Stimulated activated CD4-positive, alpha-beta T cell treated with anti-CD3 and anti-CD28 coated beads, Interleukin-1b, Interleukin-23, amount 100 ng/mL, for 48 hours (primary cell): ENCODE results near the gene MINDY4B.
"Not testable (repeated sequence)": the region's sequence is repeated elsewhere in the genome, so short reads cannot be mapped to it uniquely, and the experiment has no call there.

Experiments used
- DNase-seq: peaks from one replicate; pipeline ENCODE4 v3.0.0-alpha.2; 2020

The MINDY4B gene

DNA sequence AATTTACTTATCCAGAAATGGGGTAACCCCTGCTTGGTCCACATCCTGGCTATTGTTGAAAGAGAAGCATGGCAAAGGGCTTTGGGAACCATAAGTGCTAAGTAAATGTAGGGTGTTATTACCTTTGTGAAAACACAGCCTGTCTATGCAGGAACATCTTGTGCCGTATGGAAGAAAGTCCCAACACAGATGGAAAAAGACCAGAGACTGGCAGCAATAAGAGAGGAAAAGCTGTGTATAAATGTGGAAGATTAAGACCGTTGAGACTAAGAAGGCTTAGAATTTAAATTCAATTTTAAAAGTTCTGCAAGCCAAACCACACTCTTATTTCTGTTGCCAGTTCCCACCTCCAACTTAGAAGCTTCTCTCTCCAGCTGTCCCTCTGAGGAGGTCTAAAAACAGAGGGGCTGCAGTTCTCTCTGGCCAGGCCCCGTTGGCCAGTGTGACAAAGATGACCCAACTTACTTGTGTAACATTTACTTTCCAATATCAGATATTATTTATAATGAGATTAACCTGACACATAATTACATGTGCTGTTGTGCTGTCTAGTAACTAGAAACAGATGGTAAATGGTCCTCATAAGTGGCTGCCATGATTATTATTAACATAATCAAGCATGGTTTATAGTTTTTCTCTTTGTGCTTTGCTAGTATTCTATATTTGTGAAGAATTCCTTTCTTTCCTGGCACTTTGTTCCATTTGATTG is 7.0 kb downstream of the MINDY4B start:
- no peak for DNase-seq

DNA sequence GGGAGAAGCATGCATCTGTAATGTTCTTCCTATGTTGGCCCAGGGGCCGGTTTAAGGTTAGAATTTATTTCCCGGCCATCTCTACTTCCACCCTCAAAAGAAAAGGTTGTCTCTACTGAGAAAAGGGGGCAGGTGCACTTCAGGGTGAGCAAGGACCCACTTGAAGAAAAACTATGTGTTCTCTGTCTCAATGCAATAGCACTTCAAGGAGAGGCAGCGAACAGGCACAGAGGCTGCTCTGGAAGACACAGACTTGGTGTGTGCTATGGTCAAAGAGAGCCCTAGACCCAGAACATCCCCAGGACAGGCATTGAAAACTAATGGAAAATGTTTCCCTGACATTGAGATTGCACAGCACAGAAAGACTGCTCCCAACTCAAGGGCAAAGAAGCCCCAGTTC is 7.6 kb downstream of the MINDY4B start:
- no peak for DNase-seq

DNA sequence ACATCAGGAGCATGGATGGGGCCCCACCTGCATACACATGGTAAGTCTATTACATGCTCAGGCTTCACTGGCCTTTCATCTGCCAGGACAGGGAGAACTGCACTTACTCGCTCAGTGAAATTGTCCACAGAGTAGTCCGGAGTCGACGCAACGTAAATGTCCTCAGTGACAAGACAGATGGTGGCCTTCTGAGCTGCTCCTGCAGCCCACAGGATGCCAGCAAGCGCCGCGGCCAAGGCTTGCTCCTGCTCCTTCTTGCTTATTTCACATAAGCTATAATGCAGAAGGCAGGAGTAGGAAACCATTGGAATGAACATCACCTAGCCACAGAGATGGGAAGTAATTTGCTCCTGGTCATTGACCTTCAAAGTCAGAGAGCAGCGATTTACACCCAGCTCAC is 14.4 kb downstream of the MINDY4B start:
- no peak for DNase-seq

DNA sequence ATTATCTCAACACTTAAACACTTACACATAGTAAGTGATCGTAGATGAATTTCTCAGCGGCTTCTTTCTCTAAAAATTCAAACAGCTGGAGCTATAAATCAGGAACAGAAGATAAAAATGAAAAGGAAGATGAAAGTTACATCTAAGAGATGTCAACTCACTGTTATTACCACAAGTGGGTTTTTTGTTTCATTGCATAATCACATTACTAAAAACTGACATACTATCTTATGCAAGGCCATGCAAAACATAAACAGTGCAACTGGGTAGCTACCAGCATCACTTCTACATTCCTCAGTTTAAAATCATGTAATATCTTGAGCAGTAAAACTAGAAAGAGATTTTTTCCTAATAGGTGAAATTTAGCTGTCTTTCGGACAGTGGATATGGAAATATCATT is 14.9 kb downstream of the MINDY4B start:
- no peak for DNase-seq

DNA sequence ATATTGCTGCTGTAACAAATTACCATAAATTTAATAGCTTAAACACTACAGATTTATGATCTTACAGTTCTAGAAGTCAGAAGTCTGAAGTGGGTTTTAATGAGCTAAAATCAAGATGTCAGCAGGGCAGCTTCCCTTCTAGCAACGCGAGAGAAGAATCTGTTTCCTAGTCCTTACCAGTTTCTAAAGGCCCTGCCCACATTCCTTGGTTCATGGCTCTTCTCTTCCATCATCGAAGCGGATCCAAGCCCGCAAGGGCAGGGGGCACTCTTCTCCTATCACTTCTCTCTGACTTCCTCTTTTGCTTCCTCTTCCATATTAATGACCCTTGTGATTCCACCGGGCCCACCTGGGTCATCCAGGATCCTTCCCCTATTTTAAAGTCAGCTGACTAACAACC is 16.1 kb downstream of the MINDY4B start:
- no peak for DNase-seq

DNA sequence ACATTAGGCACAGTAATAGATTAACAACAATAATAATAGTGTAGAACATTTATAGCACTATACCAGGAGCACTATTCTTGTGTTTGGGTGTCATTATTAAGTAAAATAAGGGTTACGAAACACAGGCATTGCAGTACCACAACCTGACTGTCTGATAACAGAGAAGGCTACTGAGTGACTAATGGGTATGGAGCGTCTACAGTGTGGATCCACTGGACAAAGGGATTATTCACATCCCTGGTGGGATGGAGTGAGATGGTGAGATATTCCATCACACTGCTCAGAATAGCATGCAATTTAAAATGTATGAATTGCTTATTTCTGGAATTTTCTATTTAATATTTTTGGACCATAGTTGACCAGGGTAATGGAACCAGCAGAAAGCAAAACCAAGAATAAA is 18.2 kb downstream of the MINDY4B start:
- DNase-seq = no peak

DNA sequence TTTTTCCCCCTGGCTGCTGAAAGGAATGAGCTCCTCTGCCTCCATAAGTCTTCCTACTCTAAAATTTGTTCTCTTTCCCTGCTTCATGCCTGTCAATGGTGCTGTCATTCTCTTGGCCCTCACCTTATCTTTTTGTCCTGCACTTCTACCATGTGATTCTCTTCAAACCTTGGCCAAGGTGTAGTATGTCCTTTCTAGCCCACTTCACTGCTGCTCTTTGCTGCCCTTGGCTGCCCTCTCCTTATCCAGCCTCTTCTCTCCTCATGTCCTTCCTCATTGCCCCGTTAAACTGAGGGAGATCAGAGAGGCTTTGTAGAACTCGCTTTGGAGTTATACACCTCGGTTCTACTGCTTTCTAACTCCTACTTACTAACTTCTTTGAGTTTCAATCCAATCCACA is 19.7 kb downstream of the MINDY4B start:
- no peak for DNase-seq

DNA sequence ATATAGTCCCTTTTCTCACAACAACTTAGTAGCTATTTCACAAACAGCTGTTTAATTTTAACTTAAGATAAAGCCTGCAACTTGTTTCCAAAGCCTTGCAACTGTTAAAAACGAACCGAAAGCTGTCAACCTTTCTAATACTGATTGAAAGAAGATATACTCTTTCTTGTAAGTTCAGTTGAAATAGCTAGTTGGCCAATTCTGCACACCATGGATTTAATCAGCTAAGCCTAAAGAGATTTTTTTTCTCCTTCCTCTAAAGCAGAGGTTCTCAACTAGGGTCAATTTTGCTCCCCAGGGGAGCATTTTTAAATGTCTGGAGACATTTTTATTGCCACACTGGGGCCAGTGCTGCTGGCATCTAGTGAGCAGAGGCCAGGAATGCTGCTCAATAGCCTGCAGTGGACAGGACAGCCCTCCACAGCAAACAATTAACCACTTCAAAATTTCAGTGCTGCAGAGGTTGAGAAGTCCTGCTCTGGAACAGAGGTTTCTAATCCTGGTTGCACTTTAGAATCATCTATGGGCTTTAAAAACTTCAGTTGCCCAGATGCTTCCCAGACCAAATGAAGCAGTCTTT is 26.2 kb downstream of the MINDY4B start:
- DNase-seq = no peak

DNA sequence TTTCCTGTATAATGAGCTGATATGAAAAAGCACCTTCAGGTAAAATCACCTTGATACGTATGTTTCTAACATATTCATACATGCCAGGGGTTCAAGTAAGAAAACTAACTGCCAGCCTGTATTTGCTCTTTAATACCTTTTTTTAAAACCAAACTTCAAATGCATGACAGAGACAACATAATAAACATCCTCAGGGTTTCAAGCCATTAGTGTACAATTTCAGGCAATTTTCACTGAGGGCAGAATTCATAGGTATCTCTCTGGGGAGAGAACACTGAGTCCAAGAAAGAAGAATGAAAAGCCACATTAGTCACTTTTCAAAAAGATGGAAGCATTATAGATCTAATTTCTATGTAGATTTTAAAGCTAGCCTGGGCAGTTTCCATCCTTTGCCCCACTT is 26.9 kb downstream of the MINDY4B start:
- DNase-seq = no peak

DNA sequence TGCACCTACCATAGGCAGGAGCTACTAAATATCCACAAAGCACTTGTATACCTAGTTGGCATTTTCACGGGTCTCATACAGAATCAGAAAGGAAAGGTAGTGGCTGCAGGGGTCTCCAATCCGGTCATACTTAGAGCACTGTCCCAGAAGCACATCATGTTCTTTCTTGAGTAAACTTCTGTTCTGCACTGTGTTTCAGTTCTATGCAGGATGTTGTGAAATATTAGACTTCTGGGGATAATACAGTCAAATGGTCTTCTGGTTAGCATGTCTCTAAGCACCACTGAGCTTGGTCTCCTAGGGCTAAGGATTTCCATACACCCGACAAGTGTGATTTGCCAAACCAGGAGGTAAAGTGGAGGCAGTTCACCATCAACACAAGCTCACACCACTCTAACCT is 27.9 kb downstream of the MINDY4B start:
- no peak for DNase-seq

DNA sequence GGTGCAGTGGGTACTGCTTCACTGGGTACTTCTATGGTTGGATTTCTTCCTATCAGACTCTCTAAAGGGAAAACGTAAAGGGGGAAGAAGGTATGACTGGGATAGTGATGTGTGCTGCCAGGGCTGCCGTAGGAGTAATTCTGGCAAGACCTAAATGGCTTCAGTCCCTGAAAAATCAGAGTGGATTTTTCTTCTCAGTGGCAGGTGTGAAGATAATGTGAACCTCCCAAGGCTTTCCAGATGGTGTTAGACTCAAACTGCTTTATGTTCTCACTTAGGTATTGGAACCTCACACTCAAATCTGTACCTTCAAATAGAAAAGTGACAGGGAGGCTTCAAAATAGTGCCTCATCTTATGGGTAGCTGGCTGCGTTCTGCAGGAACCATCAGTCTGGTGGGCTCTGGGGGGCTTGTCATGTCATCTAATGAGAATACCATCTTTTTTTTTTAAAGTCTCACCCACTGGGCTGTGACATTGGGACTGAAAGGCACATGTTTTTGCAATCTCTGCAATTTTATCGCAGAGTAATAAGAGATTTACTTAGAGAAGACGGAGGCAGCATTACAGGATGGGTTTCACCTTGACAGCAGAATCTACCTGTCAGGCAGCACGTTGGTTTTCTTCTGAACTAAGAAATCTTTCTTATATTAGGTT is 28.5 kb downstream of the MINDY4B start:
- DNase-seq = no peak

DNA sequence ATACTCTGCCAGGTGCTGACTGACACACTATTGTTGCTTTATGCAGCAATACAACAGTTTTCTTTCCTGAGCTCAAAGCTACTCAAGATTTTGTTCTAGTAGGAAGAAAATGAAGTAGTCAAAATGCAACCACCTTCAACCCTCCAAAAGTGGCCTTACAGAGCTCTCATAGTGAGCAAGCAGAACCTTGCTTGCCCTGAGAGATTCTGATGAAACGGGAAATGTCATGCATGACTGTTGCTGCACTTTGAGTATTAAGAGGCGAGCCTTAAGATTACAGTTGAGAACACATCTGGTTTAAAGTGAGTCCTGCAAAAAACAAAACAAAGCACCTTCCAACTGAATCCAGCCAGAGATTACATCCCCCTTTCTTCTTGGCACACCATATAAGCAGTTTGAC is 29.7 kb downstream of the MINDY4B start:
- no peak for DNase-seq

DNA sequence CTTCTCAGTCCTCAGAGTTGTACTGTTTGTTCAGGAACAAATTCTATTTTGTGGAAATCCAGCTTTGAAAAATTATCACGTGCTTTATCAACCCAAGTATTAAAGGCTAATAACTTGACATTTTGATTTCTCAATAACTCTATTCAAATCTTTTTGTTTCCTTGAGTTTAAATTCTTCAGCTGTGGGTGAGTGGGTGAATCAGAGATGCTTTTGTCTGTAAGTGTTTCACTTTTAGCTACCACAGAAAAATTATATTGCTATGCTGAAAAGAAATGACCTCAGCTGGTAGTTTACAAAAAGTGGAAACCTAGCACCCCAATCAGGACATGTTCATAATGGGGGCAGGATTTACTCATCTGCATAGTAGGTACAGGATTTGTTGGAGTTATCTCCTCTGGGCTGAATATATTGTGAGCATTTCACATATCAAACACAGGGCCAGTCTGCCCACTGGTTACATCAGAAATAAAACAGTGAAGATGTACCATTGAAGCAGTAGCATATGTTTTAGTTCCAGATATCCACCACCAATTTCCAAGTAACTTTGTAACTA is 30.5 kb downstream of the MINDY4B start:
- DNase-seq = no peak

DNA sequence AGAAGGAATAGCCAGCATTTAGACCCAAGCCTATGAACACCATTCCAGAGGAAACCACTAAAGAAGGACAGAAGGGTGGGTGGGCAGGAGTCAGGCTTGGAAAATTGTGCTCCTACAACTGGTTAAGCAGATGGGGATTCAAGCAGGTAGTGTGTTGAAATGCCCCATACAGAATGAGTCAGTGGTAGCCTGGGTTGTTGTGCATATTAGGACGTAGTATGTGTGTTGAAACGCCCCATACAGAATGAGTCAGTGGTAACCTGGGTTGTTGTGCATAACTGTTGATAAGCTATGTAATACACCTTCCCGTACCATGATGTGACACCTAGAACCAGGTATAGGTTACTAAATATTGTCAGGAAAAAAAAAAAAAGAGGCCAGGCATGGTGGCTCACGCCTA is 34.0 kb downstream of the MINDY4B start:
- DNase-seq = no peak

DNA sequence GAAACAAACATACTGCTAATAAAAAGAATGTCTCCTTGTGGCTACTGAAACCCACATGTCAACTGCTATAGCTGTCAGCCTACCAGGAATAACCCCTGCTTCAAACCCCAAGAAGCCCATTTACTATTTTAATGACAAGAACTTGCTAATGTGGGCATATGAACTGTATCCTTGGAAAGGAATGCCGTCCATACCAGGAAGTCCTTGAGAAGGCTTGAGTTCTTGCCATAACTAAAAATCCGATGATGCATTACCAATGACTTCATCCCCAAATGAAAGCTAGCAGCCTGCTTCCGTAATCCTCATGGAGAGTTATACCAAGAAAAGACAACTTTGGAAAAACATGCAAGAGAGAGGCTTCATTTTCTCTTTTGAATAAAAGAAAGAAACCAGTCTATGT is 34.8 kb downstream of the MINDY4B start:
- no peak for DNase-seq

DNA sequence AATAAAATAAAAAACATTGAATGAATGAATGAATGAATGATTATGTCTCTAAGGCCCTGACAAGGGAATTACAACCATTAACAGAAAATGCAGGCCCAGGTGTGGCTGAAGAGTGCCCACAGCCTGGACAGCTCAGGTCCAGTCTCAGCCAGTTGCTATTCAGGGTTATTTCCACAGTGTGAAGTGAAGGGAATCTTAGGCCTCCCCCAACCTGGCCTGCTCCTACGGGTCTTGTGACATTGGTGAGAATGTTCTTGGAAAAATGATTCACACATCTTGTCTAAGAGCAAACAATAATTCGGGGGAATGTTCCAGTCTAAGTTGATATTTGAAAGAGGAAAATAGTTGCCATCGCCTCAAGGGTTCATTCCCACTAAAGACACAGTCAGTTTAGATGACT is 37.0 kb downstream of the MINDY4B start:
- no peak for DNase-seq

DNA sequence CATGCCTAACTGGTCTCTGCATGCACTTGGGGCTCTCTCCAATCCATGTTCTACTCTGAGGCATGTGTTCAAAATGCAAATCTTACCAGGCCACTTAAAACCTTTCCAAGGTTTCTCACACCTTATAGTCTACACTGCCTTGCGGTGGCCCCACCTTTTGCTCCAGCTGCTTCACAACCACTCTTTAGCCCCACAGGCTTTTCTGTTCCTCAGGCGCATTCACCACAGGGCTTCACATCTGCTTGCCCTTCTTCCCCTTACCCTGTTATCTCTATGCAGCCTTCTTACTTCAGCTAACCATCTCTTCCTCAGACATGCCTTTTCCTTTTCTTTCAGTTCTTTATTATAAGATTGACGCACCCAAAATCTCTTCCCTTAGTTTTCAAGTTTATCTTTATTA is 37.8 kb downstream of the MINDY4B start:
- DNase-seq = no peak

DNA sequence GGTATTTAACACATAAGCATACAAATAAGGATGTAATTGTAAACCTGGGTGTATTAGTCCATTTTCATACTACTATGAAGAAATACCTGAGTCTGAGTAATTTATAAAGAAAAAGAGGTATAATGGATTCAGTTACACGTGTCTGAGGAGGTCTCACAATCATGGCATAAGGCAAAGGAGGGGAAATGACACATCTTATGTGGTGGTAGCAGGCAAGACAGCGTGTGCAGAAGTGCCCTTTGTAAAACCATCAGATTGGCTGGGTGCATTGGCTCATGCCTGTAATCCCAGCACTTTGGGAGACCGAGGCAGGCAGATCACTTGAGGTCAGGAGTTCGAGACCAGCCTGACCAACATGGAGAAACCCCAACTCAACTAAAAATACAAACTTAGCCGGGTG is 41.3 kb downstream of the MINDY4B start:
- DNase-seq = not testable (repeated sequence)

DNA sequence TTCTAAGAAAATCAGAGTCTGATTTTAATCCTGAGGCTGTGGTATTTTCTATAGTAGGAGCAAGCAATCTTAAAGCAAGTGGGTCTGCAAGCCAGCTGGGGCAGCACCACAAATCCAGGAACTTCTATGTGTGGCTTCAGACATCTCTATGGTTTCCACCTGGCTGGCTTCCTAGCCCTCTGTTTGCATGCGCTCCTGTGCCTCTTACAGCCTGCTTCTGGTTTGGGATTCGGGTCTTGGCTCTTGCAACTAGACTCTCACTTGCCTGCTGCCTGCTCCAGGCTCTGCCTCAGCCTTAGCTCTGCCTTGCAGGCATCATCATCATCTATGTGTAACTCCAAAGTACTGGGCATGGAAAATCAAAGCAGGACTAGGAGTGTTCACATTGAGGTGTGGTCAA is 43.4 kb downstream of the MINDY4B start:
- DNase-seq = no peak

DNA sequence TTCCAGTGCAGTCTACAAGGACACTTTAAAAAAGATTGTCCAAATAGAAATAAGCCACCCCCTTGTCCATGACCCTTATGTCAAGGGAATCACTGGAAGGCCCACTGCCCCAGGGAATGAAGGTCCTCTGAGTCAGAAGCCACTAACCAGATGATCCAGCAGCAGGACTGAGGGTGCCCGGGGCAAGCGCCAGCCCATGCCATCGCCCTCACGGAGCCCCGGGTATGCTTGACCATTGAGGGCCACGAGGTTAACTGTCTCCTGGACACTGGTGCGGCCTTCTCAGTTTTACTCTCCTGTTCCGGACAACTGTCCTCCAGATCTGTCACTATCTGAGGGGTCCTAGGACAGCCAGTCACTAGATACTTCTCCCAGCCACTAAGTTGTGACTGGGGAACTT is 47.3 kb downstream of the MINDY4B start:
- not testable (repeated sequence) for DNase-seq

DNA sequence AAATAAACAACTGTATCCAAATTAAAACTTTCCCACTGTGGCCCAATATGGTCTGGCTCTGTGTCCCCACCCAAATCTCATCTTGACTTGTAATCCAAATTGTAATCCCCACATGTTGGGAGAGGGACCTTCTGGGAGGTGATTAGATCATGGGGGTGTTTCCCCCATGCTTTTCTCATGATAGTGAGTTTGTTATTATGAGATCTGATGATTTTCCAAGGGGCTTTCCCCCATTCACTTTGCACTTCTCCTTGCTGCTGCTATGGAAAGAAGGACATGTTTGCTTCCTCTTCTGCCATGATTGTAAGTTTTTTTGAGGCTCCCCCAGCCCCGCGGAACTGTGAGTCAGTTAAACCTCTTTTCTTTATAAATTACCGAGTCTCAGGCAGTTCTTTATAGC is 55.0 kb downstream of the MINDY4B start:
- no peak for DNase-seq

DNA sequence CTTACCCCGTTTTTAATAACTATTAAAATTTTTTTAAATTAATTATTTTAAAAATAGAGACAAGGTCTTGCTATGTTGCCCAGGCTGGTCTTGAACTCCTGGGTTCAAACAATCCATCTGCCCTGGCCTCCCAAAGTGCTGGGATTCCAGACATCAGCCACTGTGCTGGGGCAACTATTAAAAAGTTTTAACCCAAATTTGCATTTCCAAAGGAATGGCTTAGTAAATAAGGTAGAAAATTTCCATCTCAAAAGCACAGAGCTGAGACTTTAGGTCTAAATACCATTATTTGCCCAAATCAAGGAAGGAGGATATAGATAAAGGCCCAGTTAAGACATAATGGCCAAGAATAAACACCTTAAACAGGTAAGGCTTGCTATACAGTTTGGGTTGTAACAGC is 56.4 kb downstream of the MINDY4B start:
- no peak for DNase-seq

DNA sequence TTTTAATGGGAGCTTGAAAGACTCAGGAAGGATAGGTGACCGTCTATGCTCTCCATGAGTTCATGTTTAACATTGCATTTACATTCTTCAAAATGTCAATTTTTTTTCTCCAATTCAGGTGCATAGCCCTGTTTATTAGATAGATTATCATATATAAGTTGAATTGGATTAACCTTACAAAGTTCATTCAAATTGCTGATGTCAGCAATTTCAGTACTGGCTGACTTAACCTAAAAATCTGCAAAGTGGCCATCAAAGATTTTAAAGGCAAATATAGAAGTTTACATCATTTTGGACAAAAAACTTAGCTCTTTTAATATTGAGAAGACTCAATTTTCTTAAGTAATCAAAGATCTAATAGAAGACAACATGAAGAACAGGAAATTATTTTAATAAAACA is 57.8 kb downstream of the MINDY4B start:
- DNase-seq = no peak

DNA sequence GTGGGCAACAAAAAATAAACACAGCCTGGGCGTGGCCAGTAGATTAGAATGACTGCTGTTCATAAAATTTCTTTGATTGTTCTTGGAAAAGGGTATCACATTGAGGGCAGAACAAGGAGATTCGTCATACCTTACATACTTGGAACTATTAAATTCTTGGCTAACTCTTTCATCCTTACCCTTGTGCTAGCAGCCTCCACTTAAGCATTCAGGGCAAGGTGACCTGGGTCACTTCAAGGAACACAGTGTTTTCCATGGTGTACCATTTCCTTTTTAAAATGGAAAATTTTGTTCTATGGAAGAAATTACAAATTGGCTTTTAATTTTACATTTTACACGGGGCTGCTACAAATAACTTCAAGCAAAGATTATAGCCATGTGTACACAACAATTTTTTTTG is 60.8 kb downstream of the MINDY4B start:
- no peak for DNase-seq
